ENCODE measurements around the gene ALAD.

DNA sequence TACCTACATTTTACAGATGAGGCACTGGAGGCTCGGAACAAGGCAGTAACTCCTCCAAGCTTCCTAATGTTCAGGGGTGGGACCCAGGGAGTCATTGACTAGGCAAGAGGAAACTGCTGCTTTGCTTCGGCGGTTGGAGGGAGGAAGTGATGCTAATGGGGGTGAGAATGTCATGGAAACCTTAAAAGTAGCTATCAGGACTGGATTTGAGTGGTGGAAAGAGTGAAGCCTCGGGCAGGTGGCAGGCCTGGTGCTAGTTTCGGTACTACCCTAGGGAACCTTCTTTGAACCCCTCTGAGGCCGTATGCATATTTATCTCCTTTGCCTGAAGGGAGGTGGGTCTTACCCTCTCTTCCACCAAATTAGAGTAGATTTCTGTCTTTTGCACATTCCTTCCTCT is 50.1 kb downstream of the ALAD start:
- TF ChIP-seq GABPA (IDR thresholded peaks at IDR 0.05; ENCODE audit: borderline replicate concordance, insufficient read depth, low read length) (no peak), SIX5 (IDR thresholded peaks at IDR 0.05; ENCODE audit: low read depth, low read length) (no peak), TAF1 (IDR thresholded peaks at IDR 0.05; ENCODE audit: low read depth, low read length) (no peak), EZH2 (IDR thresholded peaks at IDR 0.05; ENCODE audit: low read depth, low read length, severe bottlenecking) (no peak), CBX5 (IDR thresholded peaks at IDR 0.05; ENCODE audit: low read depth, low read length) (no peak)
- TF ChIP-seq, protein P1, sequence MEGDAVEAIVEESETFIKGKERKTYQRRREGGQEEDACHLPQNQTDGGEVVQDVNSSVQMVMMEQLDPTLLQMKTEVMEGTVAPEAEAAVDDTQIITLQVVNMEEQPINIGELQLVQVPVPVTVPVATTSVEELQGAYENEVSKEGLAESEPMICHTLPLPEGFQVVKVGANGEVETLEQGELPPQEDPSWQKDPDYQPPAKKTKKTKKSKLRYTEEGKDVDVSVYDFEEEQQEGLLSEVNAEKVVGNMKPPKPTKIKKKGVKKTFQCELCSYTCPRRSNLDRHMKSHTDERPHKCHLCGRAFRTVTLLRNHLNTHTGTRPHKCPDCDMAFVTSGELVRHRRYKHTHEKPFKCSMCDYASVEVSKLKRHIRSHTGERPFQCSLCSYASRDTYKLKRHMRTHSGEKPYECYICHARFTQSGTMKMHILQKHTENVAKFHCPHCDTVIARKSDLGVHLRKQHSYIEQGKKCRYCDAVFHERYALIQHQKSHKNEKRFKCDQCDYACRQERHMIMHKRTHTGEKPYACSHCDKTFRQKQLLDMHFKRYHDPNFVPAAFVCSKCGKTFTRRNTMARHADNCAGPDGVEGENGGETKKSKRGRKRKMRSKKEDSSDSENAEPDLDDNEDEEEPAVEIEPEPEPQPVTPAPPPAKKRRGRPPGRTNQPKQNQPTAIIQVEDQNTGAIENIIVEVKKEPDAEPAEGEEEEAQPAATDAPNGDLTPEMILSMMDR (IDR thresholded peaks at IDR 0.05; ENCODE audit: control extremely low read depth in 1 of 3, insufficient read depth in 1 of 3, low read depth in 1 of 3, low read length in 3 of 3), result no peak
- TF ChIP-seq, protein P2, sequence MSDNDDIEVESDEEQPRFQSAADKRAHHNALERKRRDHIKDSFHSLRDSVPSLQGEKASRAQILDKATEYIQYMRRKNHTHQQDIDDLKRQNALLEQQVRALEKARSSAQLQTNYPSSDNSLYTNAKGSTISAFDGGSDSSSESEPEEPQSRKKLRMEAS (IDR thresholded peaks at IDR 0.05), result no peak
- TF ChIP-seq, protein P3, sequence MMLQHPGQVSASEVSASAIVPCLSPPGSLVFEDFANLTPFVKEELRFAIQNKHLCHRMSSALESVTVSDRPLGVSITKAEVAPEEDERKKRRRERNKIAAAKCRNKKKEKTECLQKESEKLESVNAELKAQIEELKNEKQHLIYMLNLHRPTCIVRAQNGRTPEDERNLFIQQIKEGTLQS (IDR thresholded peaks at IDR 0.05; ENCODE audit: insufficient read depth, low read depth, low read length), result no peak

Measured in H1 (cell line).